Stimulated activated naive CD8-positive, alpha-beta T cell treated with anti-CD3 and anti-CD28 coated beads, Interleukin-15, Interleukin-2, amounts not matched to agents 100 ng/mL and 50 ng/mL, for 24 hours (primary cell): ENCODE data around the gene CRTC2.
A peak's percentile ranks its signal among the peaks of the same experiment; 100 is the strongest.
"Not testable (repeated sequence)": the region's sequence is repeated elsewhere in the genome, so short reads cannot be mapped to it uniquely, and the experiment has no call there.

ENCODE experiments used
- H3K27ac Mint-ChIP-seq: one replicate; pipeline ENCODE4 v1.8.0; 2021; ENCODE audit warnings: mild to moderate bottlenecking, mixed read lengths
- H3K27me3 Mint-ChIP-seq: one replicate; pipeline ENCODE4 v1.8.0; 2021; ENCODE audit warnings: mixed read lengths
- H3K36me3 Mint-ChIP-seq: one replicate; pipeline ENCODE4 v1.8.0; 2021; ENCODE audit warnings: low read depth, mixed read lengths
- H3K4me1 Mint-ChIP-seq: one replicate; pipeline ENCODE4 v1.8.0; 2021; ENCODE audit warnings: low read depth, mixed read lengths
- H3K4me3 Mint-ChIP-seq: one replicate; pipeline ENCODE4 v1.8.0; 2021; ENCODE audit warnings: mild to moderate bottlenecking, mixed read lengths
- H3K9me3 Mint-ChIP-seq: one replicate; pipeline ENCODE4 v1.8.0; 2021; ENCODE audit warnings: mixed read lengths

CRTC2 gene

GRCh38 chr1:153916297-153916696 lies 42.1 kb downstream of the CRTC2 start:
- H3K27me3 Mint-ChIP-seq, result no peaks in the 10 kb centered on the region
- H3K27ac Mint-ChIP-seq, result peak overlapping the region; percentile 54
- H3K36me3 Mint-ChIP-seq, result peaks cover 29% of the 10 kb centered on the region
- H3K9me3 Mint-ChIP-seq, result no peaks in the 10 kb centered on the region
- H3K4me1 Mint-ChIP-seq, result peaks cover 60% of the 10 kb centered on the region
- no peak overlapping the region for H3K4me3 Mint-ChIP-seq

GRCh38 chr1:153912349-153912748 lies 46.1 kb downstream of the CRTC2 start:
- Mint-ChIP-seq H3K4me1 (peaks cover 28% of the 10 kb centered on the region), H3K36me3 (peaks cover 29% of the 10 kb centered on the region), H3K27me3 (no peaks in the 10 kb centered on the region), H3K4me3 (no peak overlapping the region), H3K9me3 (no peaks in the 10 kb centered on the region), H3K27ac (no peak overlapping the region)

- not testable (repeated sequence) for H3K9me3 Mint-ChIP-seq, H3K27me3 Mint-ChIP-seq, H3K27ac Mint-ChIP-seq, H3K4me3 Mint-ChIP-seq
- Mint-ChIP-seq H3K36me3 (peaks cover 30% of the 10 kb centered on the region), H3K4me1 (peaks cover 28% of the 10 kb centered on the region)
Measured at GRCh38 chr1:153910560-153910959, 47.9 kb downstream of the CRTC2 start.

GRCh38 chr1:153908071-153908470 lies 50.3 kb downstream of the CRTC2 start:
- Mint-ChIP-seq H3K9me3 (no peaks in the 10 kb centered on the region), H3K4me3 (no peak overlapping the region), H3K27ac (peak overlapping the region; percentile 31), H3K36me3 (peaks cover 30% of the 10 kb centered on the region), H3K27me3 (no peaks in the 10 kb centered on the region), H3K4me1 (peaks cover 46% of the 10 kb centered on the region)

GRCh38 chr1:153907134-153907533 lies 51.3 kb downstream of the CRTC2 start:
- H3K4me3 Mint-ChIP-seq, result no peak overlapping the region
- H3K9me3 Mint-ChIP-seq, result no peaks in the 10 kb centered on the region
- H3K27ac Mint-ChIP-seq, result no peak overlapping the region
- peaks cover 41% of the 10 kb centered on the region for H3K4me1 Mint-ChIP-seq
- peaks cover 28% of the 10 kb centered on the region for H3K36me3 Mint-ChIP-seq
- H3K27me3 Mint-ChIP-seq, result no peaks in the 10 kb centered on the region

- Mint-ChIP-seq H3K36me3 (peaks cover 22% of the 10 kb centered on the region), H3K27me3 (no peaks in the 10 kb centered on the region), H3K9me3 (no peaks in the 10 kb centered on the region), H3K4me1 (peaks cover 35% of the 10 kb centered on the region), H3K27ac (peak overlapping the region; percentile 1), H3K4me3 (no peak overlapping the region)
Measured at GRCh38 chr1:153906396-153906795, 52.0 kb downstream of the CRTC2 start.

GRCh38 chr1:153905908-153906307 lies 52.5 kb downstream of the CRTC2 start:
- peaks cover 35% of the 10 kb centered on the region for H3K4me1 Mint-ChIP-seq
- H3K27ac Mint-ChIP-seq, H3K27me3 Mint-ChIP-seq, H3K9me3 Mint-ChIP-seq, H3K4me3 Mint-ChIP-seq: not testable (repeated sequence)
- H3K36me3 Mint-ChIP-seq, result peaks cover 21% of the 10 kb centered on the region

GRCh38 chr1:153903841-153904455 lies 54.5 kb downstream of the CRTC2 start:
- peak overlapping the region; percentile 16 for H3K27ac Mint-ChIP-seq
- no peaks in the 10 kb centered on the region for H3K27me3 Mint-ChIP-seq
- peaks cover 33% of the 10 kb centered on the region for H3K4me1 Mint-ChIP-seq
- peaks cover 26% of the 10 kb centered on the region for H3K36me3 Mint-ChIP-seq
- H3K4me3 Mint-ChIP-seq, result no peak overlapping the region
- no peaks in the 10 kb centered on the region for H3K9me3 Mint-ChIP-seq

- Mint-ChIP-seq H3K9me3 (no peaks in the 10 kb centered on the region), H3K4me1 (peaks cover 24% of the 10 kb centered on the region), H3K27me3 (no peaks in the 10 kb centered on the region), H3K4me3 (no peak overlapping the region), H3K27ac (peak overlapping the region; percentile 43), H3K36me3 (peaks cover 21% of the 10 kb centered on the region)
Measured at GRCh38 chr1:153899509-153899908, 58.9 kb downstream of the CRTC2 start.
